Vein endothelial cell (primary cell): ENCODE measurements around the gene C11orf65. TPM values are rescaled to one million over a fixed set of nuclear protein-coding genes. Genes with fewer than 3 reads are reported as not detected.

Experiments used
- total RNA-seq: library from RNA; depleted of rRNA; stranded (reverse); fragments of >200 nt; gene quantifications from 2 replicates; pipeline ENCODE4 v1.2.3, GENCODE V29; 2012

Gene C11orf65
- 0.10 and 0.33 TPM in 2 replicates for total RNA-seq

GRCh38 chr11:108467091-108467823 is at the start of gene C11orf65:
Gene C11orf65 (minus strand): TSS chr11:108467529. CDS start chr11:108461559, 5,970 bp downstream.

GRCh38 chr11:108498046-108498815 is 30.9 kb upstream of the C11orf65 start, which contains the start of gene POGLUT3:
Gene POGLUT3 (minus strand): TSS chr11:108498384. CDS start chr11:108498366, 18 bp downstream.

Other genes starting within 250 kb of the C11orf65 start
- 20.6 and 22.1 TPM in 2 replicates for gene NPAT, start 244.9 kb downstream of the C11orf65 start, total RNA-seq
- 50.3 and 51.0 TPM in 2 replicates for gene ATM, start 244.5 kb downstream of the C11orf65 start, total RNA-seq
- 20.6 and 30.1 TPM in 2 replicates for gene POGLUT3, start 30.9 kb upstream of the C11orf65 start, total RNA-seq
- under 0.01 and 0.19 TPM in 2 replicates for gene EXPH5, start 126.2 kb upstream of the C11orf65 start, total RNA-seq
- gene DDX10, start 197.5 kb upstream of the C11orf65 start, total RNA-seq: 22.2 and 28.8 TPM in 2 replicates